Measurements from ENCODE around the gene ATG16L2.

DNA sequence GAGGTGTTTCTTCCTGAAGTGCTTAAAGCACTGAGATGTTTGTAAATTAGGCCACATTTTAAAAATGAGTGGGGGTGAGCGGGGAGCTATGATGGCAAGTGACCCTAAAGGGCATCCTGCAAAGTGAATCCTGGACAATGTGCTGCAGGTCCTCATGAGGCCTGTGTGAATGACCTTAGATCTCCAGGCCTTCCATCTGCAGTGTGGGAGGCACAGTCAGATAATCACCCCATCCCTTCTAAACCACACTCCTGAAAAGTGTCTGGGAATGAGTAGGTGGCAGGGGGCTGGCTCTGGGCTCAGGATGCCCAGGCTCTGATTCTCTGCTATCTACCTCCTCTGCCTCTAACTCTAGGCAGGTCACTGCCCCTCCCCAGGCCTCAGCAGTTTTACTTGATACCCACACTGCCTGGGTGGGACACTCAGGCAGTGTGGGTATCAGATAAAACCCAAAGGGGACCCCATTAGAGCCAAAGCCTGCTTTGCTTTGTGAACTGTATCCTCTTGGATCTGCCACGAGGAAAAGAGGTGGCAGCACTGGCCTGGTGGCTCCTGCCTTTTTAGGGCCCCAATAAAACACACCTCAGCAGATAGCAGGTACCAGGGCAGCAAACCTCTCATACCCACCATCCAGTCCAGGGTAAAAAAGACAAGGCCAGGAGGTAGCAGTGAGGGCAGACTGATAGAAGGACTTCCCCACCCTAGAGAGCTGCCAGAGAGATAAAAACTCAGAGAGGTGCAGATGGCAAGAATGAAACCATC is 30.9 kb upstream of the ATG16L2 start:
- TF ChIP-seq, protein P1, sequence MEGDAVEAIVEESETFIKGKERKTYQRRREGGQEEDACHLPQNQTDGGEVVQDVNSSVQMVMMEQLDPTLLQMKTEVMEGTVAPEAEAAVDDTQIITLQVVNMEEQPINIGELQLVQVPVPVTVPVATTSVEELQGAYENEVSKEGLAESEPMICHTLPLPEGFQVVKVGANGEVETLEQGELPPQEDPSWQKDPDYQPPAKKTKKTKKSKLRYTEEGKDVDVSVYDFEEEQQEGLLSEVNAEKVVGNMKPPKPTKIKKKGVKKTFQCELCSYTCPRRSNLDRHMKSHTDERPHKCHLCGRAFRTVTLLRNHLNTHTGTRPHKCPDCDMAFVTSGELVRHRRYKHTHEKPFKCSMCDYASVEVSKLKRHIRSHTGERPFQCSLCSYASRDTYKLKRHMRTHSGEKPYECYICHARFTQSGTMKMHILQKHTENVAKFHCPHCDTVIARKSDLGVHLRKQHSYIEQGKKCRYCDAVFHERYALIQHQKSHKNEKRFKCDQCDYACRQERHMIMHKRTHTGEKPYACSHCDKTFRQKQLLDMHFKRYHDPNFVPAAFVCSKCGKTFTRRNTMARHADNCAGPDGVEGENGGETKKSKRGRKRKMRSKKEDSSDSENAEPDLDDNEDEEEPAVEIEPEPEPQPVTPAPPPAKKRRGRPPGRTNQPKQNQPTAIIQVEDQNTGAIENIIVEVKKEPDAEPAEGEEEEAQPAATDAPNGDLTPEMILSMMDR (IDR thresholded peaks at IDR 0.05; ENCODE audit: extremely low read depth in 1 of 2, insufficient read depth in 1 of 2, low read depth in 1 of 2, low read length in 2 of 2), result no peak
- TF ChIP-seq, protein P2, sequence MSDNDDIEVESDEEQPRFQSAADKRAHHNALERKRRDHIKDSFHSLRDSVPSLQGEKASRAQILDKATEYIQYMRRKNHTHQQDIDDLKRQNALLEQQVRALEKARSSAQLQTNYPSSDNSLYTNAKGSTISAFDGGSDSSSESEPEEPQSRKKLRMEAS (IDR thresholded peaks at IDR 0.05; ENCODE audit: insufficient read depth, insufficient read length), result no peak

All from endothelial cell of umbilical vein (primary cell).